H1 (cell line): Measurements from ENCODE around the gene LCOR. TPM values are rescaled to one million over a fixed set of nuclear protein-coding genes. Genes with fewer than 3 reads are reported as not detected.
"Not testable (repeated sequence)": the region's sequence is repeated elsewhere in the genome, so short reads cannot be mapped to it uniquely, and the experiment has no call there.

ENCODE experiments used
- CTCF ChIA-PET: fragments of 300-600 bp; sonication (Branson Sonifier 250); formaldehyde crosslinking; loops from one replicate; lab custom pipeline; 2021; ENCODE audit not compliant: partially characterized antibody; lab: Charles Lee
- POLR2A ChIA-PET: fragments of 300-600 bp; sonication (Branson Sonifier 250); formaldehyde crosslinking; loops from one replicate; lab custom pipeline; 2021; ENCODE audit warnings: inconsistent platforms; ENCODE audit not compliant: partially characterized antibody; lab: Charles Lee
- DNase-seq, 2 experiments: peaks; one replicate each; pipeline versions ENCODE4 v3.0.0 to v3.0.0-alpha.2; 2010 to 2022; ENCODE audit warnings: low spot score in 2 of 2, low read depth in 1 of 2, mixed read lengths in 1 of 2
- FAIRE-seq: peaks from 2 replicates; lab custom pipeline; 2011; peaks lifted over from hg19 to GRCh38; lab: Jason Lieb, UNC
- H2AFZ ChIP-seq: 2 replicates; pipeline ENCODE4 v1.8.1; 2012; ENCODE audit warnings: low read length, inconsistent platforms
- H2AK5ac ChIP-seq: 2 replicates; pipeline ENCODE4 v1.6.1; 2013; ENCODE audit warnings: low read depth, low read length
- H2BK120ac ChIP-seq: replicated peaks from 2 replicates; pipeline ENCODE3; 2013; ENCODE audit warnings: low read depth, low read length, inconsistent platforms
- H2BK12ac ChIP-seq: 2 replicates; pipeline ENCODE4 v1.6.1; 2013; ENCODE audit warnings: low read depth, low read length
- H2BK15ac ChIP-seq: 2 replicates; pipeline ENCODE4 v1.6.1; 2013; ENCODE audit warnings: low read length
- H2BK20ac ChIP-seq: 2 replicates; pipeline ENCODE4 v1.6.1; 2013; ENCODE audit warnings: low read length
- H2BK5ac ChIP-seq: 2 replicates; pipeline ENCODE4 v1.6.1; 2013; ENCODE audit warnings: low read depth, low read length
- H3K14ac ChIP-seq: 2 replicates; pipeline ENCODE4 v1.6.1; 2013; ENCODE audit warnings: inconsistent platforms; ENCODE audit not compliant: insufficient read length
- H3K18ac ChIP-seq: 2 replicates; pipeline ENCODE4 v1.6.1; 2013; ENCODE audit warnings: low read length; ENCODE audit errors: extremely low read depth
- H3K23ac ChIP-seq: 2 replicates; pipeline ENCODE4 v1.6.1; 2013; ENCODE audit warnings: inconsistent platforms; ENCODE audit not compliant: insufficient read length
- H3K23me2 ChIP-seq: 2 replicates; pipeline ENCODE4 v1.6.1; 2013; ENCODE audit warnings: low read depth, low read length
- H3K27ac ChIP-seq: 2 replicates; pipeline ENCODE4 v1.6.1; 2011; ENCODE audit warnings: low read depth, low read length, inconsistent platforms
- H3K27me3 ChIP-seq, 4 experiments: replicated peaks in 1 of 4; 1 replicate in 1 of 4; 2 replicates in 3 of 4; pipeline versions ENCODE4 v1.6.1 to v1.8.1; 2011 to 2013; ENCODE audit warnings: low read length in 3 of 4, mild to moderate bottlenecking in 3 of 4, inconsistent platforms in 2 of 4, mixed read lengths in 2 of 4, moderate library complexity in 1 of 4; ENCODE audit not compliant: control insufficient read depth in 3 of 4, insufficient read depth in 3 of 4; ENCODE audit errors: extremely low read depth in 1 of 4
- H3K36me3 ChIP-seq, 4 experiments: 2 replicates each; pipeline versions ENCODE4 v1.6.1 to v1.8.1; 2011 to 2013; ENCODE audit warnings: mild to moderate bottlenecking in 4 of 4, low read length in 3 of 4, moderate library complexity in 2 of 4, control low read depth in 1 of 4, inconsistent platforms in 1 of 4; ENCODE audit not compliant: insufficient read depth in 4 of 4, control insufficient read depth in 2 of 4
- H3K4ac ChIP-seq: replicated peaks from 2 replicates; pipeline ENCODE3; 2013; ENCODE audit warnings: low read length, low read depth, mixed read lengths, inconsistent platforms; ENCODE audit not compliant: insufficient read length
- H3K4me1 ChIP-seq, 4 experiments: replicated peaks in 1 of 4; 1 replicate in 1 of 4; 2 replicates in 3 of 4; pipeline versions ENCODE4 v1.6.1 to v1.8.1; 2011 to 2013; ENCODE audit warnings: low read length in 3 of 4, inconsistent platforms in 2 of 4, mixed read lengths in 1 of 4; ENCODE audit not compliant: insufficient read depth in 4 of 4, control insufficient read depth in 3 of 4
- H3K4me2 ChIP-seq, 2 experiments: 2 replicates each; pipeline versions ENCODE4 v1.6.1 to v1.8.1; 2011 to 2013; ENCODE audit warnings: low read depth in 2 of 2, low read length in 2 of 2, control low read depth in 1 of 2, inconsistent platforms in 1 of 2, mild to moderate bottlenecking in 1 of 2; ENCODE audit not compliant: insufficient read depth in 1 of 2
- H3K4me3 ChIP-seq, 4 experiments: fragments of 200-600, 300-600 bp in 1 of 4; sonication (generic), shearing (Covaris generic), sonication (Bioruptor Twin) in 1 of 4; 2 replicates each; pipeline versions ENCODE4 v1.5.1 to v1.8.1; 2011 to 2016; ENCODE audit warnings: low read length in 4 of 4, low read depth in 3 of 4, control low read depth in 2 of 4, inconsistent platforms in 2 of 4, mild to moderate bottlenecking in 2 of 4, mixed read lengths in 1 of 4, moderate library complexity in 1 of 4; ENCODE audit not compliant: insufficient read depth in 2 of 4; ENCODE audit errors: extremely low read depth in 1 of 4
- H3K56ac ChIP-seq: replicated peaks from 2 replicates; pipeline ENCODE3; 2013; ENCODE audit warnings: low read depth, mild to moderate bottlenecking, mixed read lengths, low read length, inconsistent platforms; ENCODE audit not compliant: insufficient read length
- H3K79me1 ChIP-seq: 2 replicates; pipeline ENCODE4 v1.6.1; 2013; ENCODE audit warnings: low read depth, low read length, control low read depth
- H3K79me2 ChIP-seq, 2 experiments: 2 replicates each; pipeline versions ENCODE4 v1.6.1 to v1.8.1; 2012 to 2013; ENCODE audit warnings: low read length in 2 of 2, mild to moderate bottlenecking in 2 of 2, inconsistent platforms in 1 of 2; ENCODE audit not compliant: insufficient read depth in 2 of 2, control insufficient read depth in 1 of 2
- H3K9ac ChIP-seq, 4 experiments: replicated peaks in 1 of 4; 1 replicate in 1 of 4; 2 replicates in 3 of 4; pipeline versions ENCODE4 v1.6.1 to v1.8.1; 2011 to 2013; ENCODE audit warnings: low read depth in 3 of 4, low read length in 3 of 4, control low read depth in 2 of 4, mild to moderate bottlenecking in 2 of 4, moderate library complexity in 2 of 4, inconsistent platforms in 1 of 4; ENCODE audit errors: extremely low read depth in 1 of 4
- H3K9me3 ChIP-seq, 2 experiments: 2 replicates each; pipeline versions ENCODE4 v1.6.1 to v1.8.1; 2012 to 2013; ENCODE audit warnings: mild to moderate bottlenecking in 2 of 2, moderate library complexity in 2 of 2, control low read depth in 1 of 2, inconsistent platforms in 1 of 2, low read depth in 1 of 2, low read length in 1 of 2, mixed read lengths in 1 of 2; ENCODE audit not compliant: insufficient read depth in 2 of 2
- H4K20me1 ChIP-seq, 2 experiments: replicated peaks in 1 of 2; 2 replicates each; pipeline versions ENCODE3 to v1.8.1; 2011 to 2013; ENCODE audit warnings: inconsistent platforms in 2 of 2, low read length in 2 of 2, mild to moderate bottlenecking in 1 of 2; ENCODE audit not compliant: insufficient read depth in 2 of 2, control insufficient read depth in 1 of 2
- H4K5ac ChIP-seq: 2 replicates; pipeline ENCODE4 v1.6.1; 2013; ENCODE audit warnings: low read length, low read depth, mixed read lengths, inconsistent platforms; ENCODE audit not compliant: insufficient read length
- H4K8ac ChIP-seq: 2 replicates; pipeline ENCODE4 v1.8.0; 2013; ENCODE audit warnings: mild to moderate bottlenecking, moderate library complexity, low read length, inconsistent platforms; ENCODE audit not compliant: insufficient read depth; ENCODE audit errors: extremely low read depth
- H4K91ac ChIP-seq: replicated peaks from 2 replicates; pipeline ENCODE3; 2013; ENCODE audit warnings: low read length, mixed read lengths, inconsistent platforms; ENCODE audit not compliant: insufficient read length
- NRF1 ChIP-seq: IDR thresholded peaks from 2 replicates; pipeline ENCODE4 v1.6.1; 2011; ENCODE audit warnings: mild to moderate bottlenecking, low read depth, low read length, improper control_type of control experiment
- RFX5 ChIP-seq: IDR thresholded peaks from 2 replicates; pipeline ENCODE4 v1.6.1; 2011; ENCODE audit warnings: low read depth, low read length, improper control_type of control experiment, borderline replicate concordance
- TCF12 ChIP-seq: IDR thresholded peaks from 2 replicates; pipeline ENCODE4 v1.6.1; 2011; ENCODE audit warnings: low read depth, mild to moderate bottlenecking, low read length
- WGBS, 2 experiments: shearing (Covaris generic) in 1 of 2; methylation state at CpG; one replicate each; pipeline versions ENCODE4 v1.1.6 to v1.1.7; 2013 to 2015; ENCODE audit warnings: low lambda C conversion rate in 2 of 2, mixed read lengths in 2 of 2, inconsistent platforms in 1 of 2, low coverage in 1 of 2, missing lambda C conversion rate in 1 of 2; ENCODE audit not compliant: insufficient replicate concordance in 2 of 2, insufficient coverage in 1 of 2, insufficient read length in 1 of 2; ENCODE audit errors: extremely low coverage in 1 of 2, missing lambda C conversion rate in 1 of 2; 5-methylcytosine and 5-hydroxymethylcytosine counted together
- polyA plus RNA-seq, 7 experiments: library from polyadenylated mRNA; depleted of rRNA in 3 of 7; stranded (reverse) in 5 of 7; unstranded in 2 of 7; fragments of >200 nt in 5 of 7; fragments of 200-250 nt in 2 of 7; gene quantifications; 1 replicate in 5 of 7; 2 replicates in 1 of 7; 4 replicates in 1 of 7; pipeline versions ENCODE4 v1.2.1 to v1.2.3, GENCODE V29; 2011 to 2013; ENCODE audit warnings: missing spikeins in 2 of 7, mixed read lengths in 2 of 7
- total RNA-seq: library from RNA; stranded (reverse); fragmentation: NEBNext Ultra II Directional; extraction: Animal tissue kit (Norgen Biotek cat#: 25700); gene quantifications from 2 replicates; pipeline ENCODE4 v1.2.1, GENCODE V29; 2021

The LCOR gene
- total and polyA plus RNA-seq, 2 of the 8 experiments (the other 6 are each of a cell fraction or from before 2014, with no cell fraction given), result 4.7 to 25.5 TPM

GRCh38 chr10:97032624-97033023 lies 200.5 kb downstream of the LCOR start (continued):
- TF ChIP-seq TCF12 (no peak), NRF1 (no peak), RFX5 (no peak)
- TF ChIP-seq, all 59 proteins: peak for 0

- not testable (repeated sequence) for FAIRE-seq
These were observed 201.7 kb downstream of the LCOR start for GRCh38 chr10:97033841-97034240.

More at GRCh38 chr10:97033841-97034240, 201.7 kb downstream of the LCOR start:
- not testable (repeated sequence) for H2BK12ac ChIP-seq, H2BK20ac ChIP-seq, H3K56ac ChIP-seq, H3K23me2 ChIP-seq, H3K79me2 ChIP-seq, H3K36me3 ChIP-seq, DNase-seq, H3K18ac ChIP-seq, H2BK120ac ChIP-seq, H3K9me3 ChIP-seq, H4K91ac ChIP-seq, H4K20me1 ChIP-seq, H3K9ac ChIP-seq, H3K79me1 ChIP-seq, H4K5ac ChIP-seq, H3K14ac ChIP-seq, H2BK15ac ChIP-seq, H3K27ac ChIP-seq, H3K4ac ChIP-seq, H2BK5ac ChIP-seq, H3K4me2 ChIP-seq, H3K4me3 ChIP-seq, H4K8ac ChIP-seq, H2AFZ ChIP-seq, H2AK5ac ChIP-seq, H3K27me3 ChIP-seq, H3K23ac ChIP-seq
- peaks cover 4 to 20% (median 10%) of the 10 kb centered on the region in 4 experiments for H3K4me1 ChIP-seq
- ChIA-PET POLR2A (interaction anchor here (0.7 kb wide), 1 partner anchor 157 kb away, joined by 3 read pairs; no protein-coding TSS in a partner anchor), CTCF (interaction anchor here (0.7 to 9.9 kb wide), 4 partner anchors 10 to 392 kb away, joined by 3 to 129 read pairs (median 54); no protein-coding TSS in a partner anchor)
- 100% methylated on average over 5 of the region's 9 CpGs; no CpG with 5 or more reads in 1 of the 2 experiments for WGBS, 2 experiments
